ENCODE data around the gene PCARE. TPM values are rescaled to one million over a fixed set of nuclear protein-coding genes. Genes with fewer than 3 reads are reported as not detected.

The PCARE gene
- total RNA-seq, 1 donor from 2014 or later = 0.32 TPM

DNA sequence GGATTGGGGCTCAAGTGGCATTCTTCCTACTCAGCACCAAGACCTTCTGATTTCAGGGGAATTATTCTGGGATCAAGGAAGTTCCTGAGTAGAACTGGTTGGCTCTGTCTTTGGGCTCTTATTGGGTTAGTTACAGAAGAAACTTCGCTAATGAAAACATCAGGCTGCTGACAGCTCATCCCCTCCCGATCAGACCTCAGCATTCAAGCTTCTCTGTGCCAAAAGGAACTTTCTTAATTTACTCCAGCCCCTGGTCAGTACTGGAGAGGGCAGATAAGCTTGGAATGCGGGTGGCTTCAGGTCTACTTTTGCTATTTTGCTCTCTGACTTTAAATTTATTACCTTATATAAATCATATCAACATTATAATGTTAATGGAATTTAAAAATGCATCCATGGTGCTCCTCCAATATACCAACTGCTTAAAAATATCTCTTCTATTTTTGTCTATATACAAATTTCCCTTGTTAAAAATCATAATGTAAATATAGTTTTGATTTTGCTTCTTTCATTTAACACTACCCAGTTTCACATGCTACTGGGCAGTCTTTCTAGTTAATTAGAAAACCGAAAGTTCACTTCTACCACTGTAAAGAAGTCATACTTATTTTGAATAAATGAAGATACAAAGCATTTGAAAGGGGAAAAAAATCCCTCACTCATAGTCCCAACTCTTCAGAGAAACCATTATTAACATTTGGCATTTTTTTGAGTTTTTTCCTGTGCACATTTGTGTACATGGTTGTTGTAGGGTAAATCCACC, 34.4 kb downstream of the PCARE start:
- DNase-seq (ENCODE audit: low read depth) = no peak

DNA sequence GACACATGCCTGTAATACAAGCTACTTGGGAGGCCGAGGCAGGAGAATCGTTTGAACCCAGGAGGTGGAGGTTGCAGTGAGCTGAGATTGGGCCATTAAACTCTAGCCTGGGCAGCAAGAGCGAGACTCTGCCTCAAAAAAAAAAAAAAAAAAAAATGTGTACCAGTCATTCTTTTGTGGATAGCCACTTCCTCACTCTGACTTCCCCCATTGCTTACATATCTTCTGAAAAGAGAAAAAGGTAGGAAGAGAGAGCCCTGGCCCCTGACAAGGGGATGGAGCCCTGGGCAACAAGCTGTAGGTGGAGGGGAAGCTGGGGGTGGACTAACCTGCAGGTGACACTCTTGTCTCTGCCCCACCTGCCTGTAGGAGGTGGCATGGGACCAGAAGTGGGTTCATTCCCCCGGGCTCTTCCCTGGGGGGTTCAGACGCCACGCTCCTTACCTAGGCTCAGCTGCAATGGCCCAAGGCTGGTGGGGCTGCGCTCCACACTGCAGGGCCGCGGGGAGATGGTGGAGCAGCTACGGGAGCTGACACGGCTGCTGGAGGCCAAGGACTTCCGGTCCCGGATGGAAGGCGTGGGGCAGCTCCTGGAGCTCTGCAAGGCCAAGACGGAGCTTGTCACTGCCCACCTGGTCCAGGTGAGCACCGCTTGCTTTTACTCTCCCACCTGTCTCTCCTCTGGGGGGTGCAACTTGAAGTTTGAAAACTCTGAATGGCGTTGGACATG, 39.1 kb downstream of the PCARE start:
- DNase-seq (ENCODE audit: low read depth) = no peak

DNA sequence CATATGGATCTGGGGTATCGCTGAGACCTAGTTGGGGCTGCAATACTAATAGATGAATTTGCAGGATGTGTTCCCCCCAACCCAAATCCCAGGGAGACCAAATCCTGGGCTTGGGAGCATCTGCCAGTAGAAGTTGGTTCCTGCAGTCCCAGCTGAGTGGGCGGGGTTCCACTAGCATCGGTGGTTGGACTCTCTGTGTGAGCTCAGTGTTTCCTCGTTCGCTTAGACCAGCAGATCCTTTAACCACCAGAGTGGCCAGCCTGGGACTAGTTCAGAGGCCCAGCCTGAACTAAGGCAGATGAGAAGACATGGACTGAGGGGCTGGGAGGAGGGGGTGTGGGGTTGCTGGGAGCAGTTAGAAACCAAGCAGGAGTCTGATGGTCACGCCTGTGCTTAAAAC, 40.7 kb downstream of the PCARE start:
- DNase-seq (ENCODE audit: low read depth) = peak; percentile 70

DNA sequence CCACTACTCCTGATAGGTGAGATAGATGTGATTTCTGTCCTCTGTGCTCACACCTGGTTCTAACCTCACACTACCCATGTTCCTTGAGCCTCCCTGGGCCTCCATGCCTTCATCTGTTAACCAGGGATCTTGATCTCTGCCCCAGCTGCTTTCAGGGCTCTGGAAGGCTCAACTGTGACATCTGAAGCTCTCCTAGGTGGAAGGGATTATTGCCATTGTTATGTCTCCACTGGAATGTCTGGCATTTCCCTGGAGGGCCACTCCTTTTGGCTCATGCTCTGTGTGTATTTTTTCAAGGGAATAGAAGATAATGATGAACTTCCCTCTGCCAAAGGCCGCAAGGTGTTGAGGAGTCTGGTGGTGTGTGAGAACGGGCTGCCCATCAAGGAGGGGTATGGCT, 41.2 kb downstream of the PCARE start:
- peak; percentile 80 for DNase-seq (ENCODE audit: low read depth)

DNA sequence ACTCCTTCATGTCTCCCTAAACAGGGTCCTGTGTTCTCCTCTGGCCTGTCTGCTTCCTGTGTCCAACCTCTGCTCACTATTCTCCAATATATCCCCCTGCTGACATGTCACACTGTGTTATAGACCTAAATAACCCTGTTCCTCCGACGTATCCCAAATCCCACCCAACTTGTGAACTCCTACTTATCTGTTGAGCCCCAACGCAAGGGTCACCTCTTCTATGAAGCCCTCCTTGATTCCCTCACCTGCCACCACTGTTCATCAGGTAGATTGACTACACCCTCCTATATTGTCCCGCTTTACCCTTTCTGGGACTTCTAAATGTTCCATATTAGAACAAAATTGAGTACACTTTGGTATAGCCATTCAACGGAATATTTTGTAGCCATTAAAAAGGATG, 42.1 kb downstream of the PCARE start:
- no peak for DNase-seq (ENCODE audit: low read depth)

DNA sequence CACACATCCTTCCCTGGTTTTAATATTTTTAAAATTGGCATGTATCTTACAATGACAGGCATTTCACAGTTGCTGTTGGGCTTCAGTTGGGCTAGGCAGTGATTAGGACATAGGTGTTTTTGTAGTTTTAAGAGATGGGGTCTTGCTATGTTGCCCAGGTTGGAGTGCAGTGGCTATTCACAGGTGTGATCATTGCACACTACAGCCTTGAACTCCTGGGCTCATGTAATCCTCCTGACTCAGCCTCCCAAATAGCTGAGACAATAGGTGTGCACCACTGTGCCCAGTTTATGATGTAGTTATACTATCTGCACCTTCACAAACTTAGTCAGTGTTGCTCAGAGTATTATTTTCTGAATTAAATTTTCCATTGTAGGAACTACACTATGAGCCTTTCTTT, 43.3 kb downstream of the PCARE start:
- no peak for DNase-seq (ENCODE audit: low read depth)

DNA sequence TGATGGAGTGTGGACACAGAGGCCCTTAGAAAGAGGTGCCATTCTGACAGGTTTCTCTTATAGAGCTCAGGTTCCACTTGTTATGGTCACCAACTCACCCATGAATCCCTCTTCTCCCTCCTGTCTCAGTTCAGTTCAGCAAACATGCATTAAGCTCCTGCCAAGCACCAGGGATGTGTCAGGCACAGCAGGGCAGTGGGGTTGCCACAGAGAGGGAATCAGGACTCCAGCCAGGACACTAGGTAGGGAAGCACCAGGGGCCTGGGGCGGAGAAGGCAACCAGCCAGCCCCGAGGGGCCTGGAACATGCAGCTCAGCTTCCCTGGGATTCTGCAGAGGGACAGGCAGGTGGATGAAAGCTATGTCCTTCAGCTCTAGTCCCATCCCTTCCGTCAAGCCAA, 48.6 kb downstream of the PCARE start:
- DNase-seq (ENCODE audit: low read depth) = no peak

DNA sequence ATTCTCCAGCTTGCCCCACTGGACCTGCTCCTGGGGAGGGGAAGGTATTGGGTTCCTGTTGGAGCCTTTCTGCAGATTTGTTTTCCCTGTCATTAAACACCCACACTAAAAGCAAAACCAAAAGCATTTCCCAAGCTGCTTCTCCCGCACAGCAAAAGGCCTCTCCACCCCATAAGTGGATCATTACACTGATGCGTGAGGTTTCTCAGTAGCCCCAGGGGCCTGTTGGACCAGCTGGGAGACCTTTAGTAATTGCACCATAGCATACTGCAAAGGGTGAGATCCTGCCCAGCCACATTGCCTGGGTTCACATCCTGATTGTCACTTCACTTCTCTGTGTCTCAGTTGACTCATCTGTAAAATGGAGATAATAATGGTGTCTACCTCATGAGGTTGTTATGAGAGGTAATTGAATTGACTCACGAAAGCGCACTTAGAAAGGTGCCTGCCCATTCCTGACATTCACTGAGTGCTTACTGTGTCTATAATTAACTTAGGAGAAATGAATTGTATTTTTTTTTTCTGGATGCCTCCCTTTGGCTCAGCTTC, 49.4 kb downstream of the PCARE start:
- no peak for DNase-seq (ENCODE audit: low read depth)

DNA sequence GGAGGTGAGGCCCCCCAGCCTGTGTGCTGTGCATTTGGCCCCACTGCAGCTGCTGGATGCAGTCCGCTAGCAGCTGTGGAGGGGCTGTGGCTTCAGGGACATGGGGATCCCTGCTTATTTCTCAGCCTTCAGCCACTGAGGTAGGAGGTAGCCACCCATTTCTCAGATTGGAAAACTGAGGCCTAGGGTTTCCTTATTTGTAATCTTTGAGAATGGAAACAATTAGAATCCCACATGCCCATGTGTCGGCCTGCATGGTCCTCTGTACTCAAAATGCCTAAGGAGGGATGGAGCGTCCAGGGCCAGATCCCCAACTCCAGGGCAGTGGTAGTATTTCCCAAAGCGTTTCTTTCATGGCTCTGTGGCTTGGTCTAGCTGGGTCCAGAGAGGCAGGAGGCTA, 51.1 kb downstream of the PCARE start:
- DNase-seq (ENCODE audit: low read depth) = no peak

DNA sequence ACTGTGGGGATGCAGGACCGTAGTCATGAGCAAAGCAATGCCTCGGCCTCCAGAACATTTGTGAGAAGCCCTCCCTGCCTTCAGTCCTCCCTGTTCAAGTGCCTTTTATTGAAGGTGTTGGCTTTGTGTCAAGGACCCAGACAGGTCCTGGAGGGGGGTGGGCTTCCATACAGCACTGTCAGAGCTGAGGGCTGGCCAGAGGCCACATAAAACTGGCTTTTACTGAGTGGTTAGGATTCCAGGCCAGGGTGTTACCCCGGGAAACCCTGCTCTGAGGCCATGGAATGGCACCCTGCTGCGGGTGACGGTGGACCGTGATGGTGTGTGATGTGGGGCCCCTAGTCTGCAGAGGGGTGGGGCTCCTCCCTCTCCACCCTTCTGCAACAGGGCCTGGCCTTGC, 51.6 kb downstream of the PCARE start:
- DNase-seq (ENCODE audit: low read depth) = no peak

DNA sequence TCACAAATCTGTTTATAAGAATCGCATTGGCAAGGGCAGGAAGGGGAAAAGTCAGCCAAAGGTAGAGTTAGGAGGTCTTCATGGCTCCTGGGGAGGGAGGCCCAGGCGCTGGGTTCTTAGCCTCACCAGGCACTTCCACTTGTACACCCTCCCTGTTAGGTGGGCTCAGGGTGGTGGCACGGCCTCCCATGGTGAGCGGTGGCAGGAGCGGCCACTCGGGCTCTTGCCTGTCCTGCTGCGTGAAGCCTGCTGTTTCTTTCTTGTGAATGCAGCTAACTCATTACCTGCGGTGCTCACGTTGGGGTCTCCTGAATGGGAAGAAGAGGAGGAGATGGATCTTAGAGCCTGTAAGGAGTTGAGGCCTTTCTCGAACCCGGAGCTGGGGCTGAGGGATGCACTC, 52.4 kb downstream of the PCARE start:
- DNase-seq (ENCODE audit: low read depth) = no peak

DNA sequence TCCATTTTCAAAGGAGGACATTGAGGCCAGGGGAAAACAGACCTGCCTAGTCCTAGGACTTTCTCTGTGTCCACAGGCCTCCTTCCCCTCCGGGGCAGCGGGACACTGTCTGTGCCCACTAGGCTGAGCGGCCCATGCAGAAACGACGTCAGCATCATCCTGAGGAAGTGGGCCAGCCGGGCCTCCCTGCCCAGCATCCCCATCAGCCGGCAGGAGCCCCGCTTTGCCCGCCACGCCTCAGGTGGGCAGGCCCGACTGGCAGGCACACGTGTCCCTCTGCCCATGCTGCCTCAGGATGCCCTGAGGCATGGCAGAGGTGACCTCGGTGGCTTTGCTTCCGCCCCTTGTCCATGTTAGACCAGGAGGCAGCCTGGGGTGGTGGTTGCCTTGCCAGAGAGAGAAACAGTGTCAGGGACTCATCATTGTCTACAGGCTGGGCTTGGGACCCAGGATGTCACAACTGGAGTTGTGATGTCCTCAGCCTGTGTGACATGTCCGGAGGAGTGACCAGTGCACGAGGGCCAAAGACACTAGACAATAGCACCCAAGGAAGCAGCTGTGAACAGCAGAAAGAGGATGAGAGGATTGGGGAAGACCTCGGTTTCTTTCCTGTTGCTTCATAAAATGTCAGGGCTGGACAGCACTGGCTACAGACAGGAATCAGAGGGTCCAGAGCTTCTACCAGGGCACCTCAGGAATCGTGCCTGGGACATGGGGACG, 56.4 kb downstream of the PCARE start:
- no peak for DNase-seq (ENCODE audit: low read depth)

DNA sequence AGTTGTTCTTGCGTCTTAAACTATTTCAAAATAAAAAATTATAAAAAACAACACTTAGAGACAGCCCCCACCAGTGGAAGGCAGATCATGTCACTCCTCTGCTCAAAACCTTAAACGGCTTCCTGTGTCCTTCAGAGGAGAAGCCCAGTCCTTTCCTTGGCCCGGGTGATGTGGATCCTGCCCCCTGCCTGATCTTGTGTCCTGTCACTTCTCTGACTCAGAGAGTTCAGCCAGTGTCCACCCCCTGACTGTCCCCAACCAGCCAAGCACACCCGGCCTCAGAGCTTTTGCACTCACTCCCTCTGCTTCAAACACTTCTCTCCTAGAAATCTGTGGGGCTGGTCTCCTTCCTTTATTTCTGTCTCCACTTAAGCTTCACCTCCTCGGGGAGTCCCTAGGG, 57.8 kb downstream of the PCARE start:
- DNase-seq (ENCODE audit: low read depth) = no peak

DNA sequence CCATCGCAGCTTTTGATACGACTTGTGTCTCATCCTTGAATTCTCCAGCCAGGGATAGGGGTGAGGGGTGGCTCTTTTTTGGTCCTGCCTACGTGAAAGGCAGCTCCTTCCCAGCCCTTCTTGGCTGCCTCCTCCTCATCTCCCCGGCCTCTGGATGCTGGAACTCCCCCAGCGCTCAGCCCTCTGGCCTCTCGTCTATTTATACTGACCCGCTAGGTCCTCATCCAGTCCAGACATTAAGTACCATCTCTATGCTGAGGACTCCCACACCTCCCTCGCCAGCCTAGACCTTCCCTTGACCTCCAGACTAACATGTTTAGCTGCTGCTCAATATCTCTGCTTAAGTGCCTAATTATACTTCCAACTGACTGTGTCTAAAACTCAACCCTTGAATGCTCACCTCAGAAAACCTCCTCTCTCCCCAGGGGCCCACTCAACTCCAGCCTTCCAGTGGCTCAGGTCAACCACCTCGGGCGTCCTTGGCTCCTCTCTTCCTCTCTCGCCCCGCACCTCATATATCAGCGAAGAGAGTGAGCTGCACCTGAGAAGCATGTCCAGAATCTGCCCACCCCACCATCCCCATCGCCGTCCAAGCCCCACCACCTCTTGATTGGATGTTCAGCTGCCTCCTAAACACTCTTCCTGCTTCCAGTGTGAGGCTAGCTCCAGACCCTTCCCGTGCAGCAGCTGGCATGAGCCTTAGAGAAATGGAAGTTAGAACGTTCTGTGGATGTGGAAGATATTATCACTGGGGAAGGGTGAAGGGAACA, 58.4 kb downstream of the PCARE start:
- no peak for DNase-seq (ENCODE audit: low read depth)

DNA sequence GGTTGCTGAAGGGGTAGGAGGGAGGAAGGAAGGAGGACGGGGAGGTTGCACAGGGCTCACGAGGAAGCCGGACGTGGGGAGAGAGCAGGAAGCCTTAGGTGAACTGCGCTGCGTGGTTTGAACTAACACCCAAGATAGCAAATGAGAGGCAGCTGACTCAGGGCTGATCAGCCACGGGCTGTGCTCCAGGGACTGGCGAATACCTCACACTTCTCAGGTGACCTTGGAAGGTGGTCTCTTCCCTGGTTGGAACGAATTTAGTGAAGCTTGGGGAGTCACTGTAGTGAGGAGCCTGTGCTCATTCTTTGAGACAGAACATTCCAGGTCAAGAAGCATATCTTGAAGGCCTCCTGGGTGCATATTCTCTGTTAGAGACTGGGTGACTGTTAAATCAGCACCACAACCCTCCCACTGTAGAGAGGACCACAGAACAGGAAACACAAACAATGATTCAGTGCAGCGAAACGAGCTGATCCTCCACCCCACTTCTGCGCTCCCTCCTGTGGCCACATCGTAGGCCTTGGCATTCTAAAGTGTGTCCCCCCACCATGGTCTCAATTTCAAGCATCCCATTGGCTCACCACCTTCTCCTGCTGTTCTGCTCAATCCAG, 59.4 kb downstream of the PCARE start:
- peak; percentile 78 for DNase-seq (ENCODE audit: low read depth)

DNA sequence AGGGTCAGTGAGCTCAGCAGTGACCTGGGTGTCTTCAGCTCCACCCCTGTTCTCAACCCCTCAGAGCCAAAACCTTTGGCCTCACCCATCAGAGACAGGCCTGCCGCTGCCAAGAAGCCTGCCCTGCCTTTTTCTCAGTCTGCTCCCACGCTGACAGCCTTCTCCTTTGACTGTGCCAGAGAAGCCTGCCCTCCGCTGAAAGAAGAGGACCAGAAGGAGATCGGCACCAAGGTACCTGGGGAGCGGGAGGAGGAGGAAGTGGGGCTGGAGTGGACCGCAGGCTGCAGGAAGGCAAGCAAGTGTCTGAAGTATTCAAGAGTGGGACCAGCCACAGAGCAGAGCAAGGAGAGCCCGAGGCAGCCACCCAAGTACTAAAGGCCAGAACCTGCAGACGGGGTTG, 60.0 kb downstream of the PCARE start:
- no peak for DNase-seq (ENCODE audit: low read depth)

DNA sequence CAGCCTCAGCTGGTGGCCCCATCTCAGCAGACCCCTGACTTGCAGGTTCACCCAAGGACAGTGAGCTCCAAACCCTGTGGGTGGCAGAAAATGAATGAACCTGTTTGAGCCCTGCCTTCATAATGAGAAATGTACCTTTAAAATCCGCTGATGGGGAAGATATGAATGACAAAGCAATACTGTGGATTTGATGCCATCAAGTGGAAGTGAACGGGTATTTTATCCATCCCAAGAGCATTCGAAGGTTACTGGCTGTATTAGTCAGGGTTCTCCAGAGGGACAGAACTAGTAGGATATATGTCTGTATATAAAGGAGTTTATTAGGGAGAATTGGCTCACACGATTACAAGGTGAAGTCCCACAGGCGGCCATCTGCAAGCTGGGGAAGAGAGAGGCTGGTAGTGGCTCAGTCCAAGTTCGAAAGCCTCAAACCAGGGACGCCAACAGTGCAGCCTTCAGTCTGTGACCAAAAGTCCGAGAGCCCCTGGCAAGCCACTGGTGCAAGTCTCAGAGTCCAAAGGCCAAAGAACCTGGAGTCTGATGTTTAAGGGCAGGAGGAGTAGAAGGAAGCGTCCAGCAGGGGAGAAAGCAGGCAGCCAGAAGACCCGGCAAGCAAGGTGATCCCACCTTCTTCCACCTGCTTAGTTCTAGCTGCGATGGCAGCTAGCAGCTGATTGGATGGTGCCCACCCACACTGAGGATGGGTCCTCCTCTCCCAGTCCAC, 61.1 kb downstream of the PCARE start:
- peak; percentile 61 for DNase-seq (ENCODE audit: low read depth)

DNA sequence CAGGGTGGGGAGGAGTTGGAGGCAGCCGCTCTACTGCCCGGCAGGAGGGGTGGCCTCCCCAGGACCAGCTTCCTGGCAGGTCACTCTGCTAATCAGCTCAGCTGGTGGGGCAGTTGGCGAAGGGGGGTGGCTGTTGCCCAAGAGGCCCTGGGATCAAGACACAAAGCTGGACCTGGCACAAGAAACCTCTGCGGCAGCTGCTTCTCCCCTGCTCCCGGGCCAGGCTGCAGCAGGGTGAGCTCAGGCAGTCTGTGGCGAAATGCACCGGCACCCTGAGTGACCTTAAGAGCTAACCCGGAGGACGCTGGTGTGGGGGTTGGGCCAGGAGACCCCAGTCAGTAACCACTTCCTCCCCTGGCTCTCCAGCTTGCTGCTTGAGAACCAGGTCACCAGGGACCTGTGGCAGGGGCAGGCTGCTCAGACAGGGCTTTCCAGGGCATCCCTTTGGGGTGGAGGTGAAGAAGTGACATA, 62.1 kb downstream of the PCARE start:
- peak; percentile 96 for DNase-seq (ENCODE audit: low read depth)

Measured in myocyte (in vitro differentiated cells).